A673 (cell line): ENCODE results near the gene DLG2.

Experiments used
- CTCF ChIP-seq: fragments of 300-800, 200-600 bp; sonication (generic); conservative IDR thresholded peaks from 2 replicates; pipeline ENCODE4 v1.5.1; 2017; ENCODE audit warnings: low read depth, mild to moderate bottlenecking, antibody characterized with exemption, low read length, moderate library complexity, mixed read lengths
- EZH2 ChIP-seq: fragments of 200-600 bp; sonication (generic); IDR thresholded peaks from 2 replicates; pipeline ENCODE4 v1.6.1; 2017; ENCODE audit warnings: borderline replicate concordance, low read depth, mild to moderate bottlenecking, mixed read lengths, antibody characterized with exemption, low read length; ENCODE audit not compliant: poor library complexity, severe bottlenecking

- TF ChIP-seq CTCF (no peak), EZH2 (no peak)
These were observed 1329.6 kb downstream of the DLG2 start for GRCh38 chr11:84297570-84297969.
